ENCODE measurements around the gene SDHAF3. TPM values are rescaled to one million over a fixed set of nuclear protein-coding genes. Genes with fewer than 3 reads are reported as not detected.

The SDHAF3 gene
- total RNA-seq, 3 donors from 2014 or later, result 4.3 to 12.3 (median 8.5) TPM

GRCh38 chr7:97096037-97096436 lies 21.5 kb upstream of the SDHAF3 start:
- H3K9me3 ChIP-seq, result no peaks in the 10 kb centered on the region

DNA sequence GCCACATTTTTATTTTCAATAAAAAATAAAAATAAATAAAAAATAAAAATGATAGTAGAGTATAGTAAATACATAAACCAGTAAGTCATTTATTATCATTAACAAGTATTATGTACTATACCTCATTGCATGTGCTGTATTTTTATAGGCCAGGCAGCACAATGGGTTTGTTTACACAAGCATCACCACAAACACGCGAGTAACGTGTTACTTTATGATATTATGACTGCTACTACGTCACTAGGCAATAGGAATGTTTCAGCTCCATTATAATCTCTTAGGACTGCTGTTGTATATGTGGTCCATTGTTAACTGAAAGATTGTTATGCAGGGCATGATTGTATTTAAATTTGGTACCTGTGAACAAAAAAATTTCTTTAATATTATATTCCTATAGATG lies 20.8 kb upstream of the SDHAF3 start:
- TF ChIP-seq POLR2A (IDR thresholded peaks at IDR 0.05), result no peak
- no peak for TF ChIP-seq POLR2AphosphoS5 (IDR thresholded peaks at IDR 0.05)
- TF ChIP-seq, protein P1, sequence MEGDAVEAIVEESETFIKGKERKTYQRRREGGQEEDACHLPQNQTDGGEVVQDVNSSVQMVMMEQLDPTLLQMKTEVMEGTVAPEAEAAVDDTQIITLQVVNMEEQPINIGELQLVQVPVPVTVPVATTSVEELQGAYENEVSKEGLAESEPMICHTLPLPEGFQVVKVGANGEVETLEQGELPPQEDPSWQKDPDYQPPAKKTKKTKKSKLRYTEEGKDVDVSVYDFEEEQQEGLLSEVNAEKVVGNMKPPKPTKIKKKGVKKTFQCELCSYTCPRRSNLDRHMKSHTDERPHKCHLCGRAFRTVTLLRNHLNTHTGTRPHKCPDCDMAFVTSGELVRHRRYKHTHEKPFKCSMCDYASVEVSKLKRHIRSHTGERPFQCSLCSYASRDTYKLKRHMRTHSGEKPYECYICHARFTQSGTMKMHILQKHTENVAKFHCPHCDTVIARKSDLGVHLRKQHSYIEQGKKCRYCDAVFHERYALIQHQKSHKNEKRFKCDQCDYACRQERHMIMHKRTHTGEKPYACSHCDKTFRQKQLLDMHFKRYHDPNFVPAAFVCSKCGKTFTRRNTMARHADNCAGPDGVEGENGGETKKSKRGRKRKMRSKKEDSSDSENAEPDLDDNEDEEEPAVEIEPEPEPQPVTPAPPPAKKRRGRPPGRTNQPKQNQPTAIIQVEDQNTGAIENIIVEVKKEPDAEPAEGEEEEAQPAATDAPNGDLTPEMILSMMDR (IDR thresholded peaks at IDR 0.05), result no peak
- intact Hi-C loops (cut with DNase I; ENCODE audit: low total_unique reads), result no loop called here
- Histone ChIP-seq H3K36me3 (no peaks in the 10 kb centered on the region), H3K4me3 (no peak overlapping the region), H3K9me3 (no peaks in the 10 kb centered on the region), H3K4me1 (no peaks in the 10 kb centered on the region), H3K27ac (no peak overlapping the region), H3K27me3 (no peaks in the 10 kb centered on the region)
- no peak for DNase-seq (ENCODE audit: low spot score in 2 of 2)

More at GRCh38 chr7:97096037-97096436, 21.5 kb upstream of the SDHAF3 start:
- TF ChIP-seq, protein P1 (IDR thresholded peaks at IDR 0.05), result no peak
- TF ChIP-seq POLR2AphosphoS5 (IDR thresholded peaks at IDR 0.05) (no peak), POLR2A (IDR thresholded peaks at IDR 0.05) (no peak)
- Histone ChIP-seq H3K27me3 (no peaks in the 10 kb centered on the region), H3K27ac (no peak overlapping the region), H3K4me3 (no peak overlapping the region), H3K4me1 (no peaks in the 10 kb centered on the region), H3K36me3 (no peaks in the 10 kb centered on the region)
- DNase-seq (ENCODE audit: low spot score in 2 of 2), result no peak
- intact Hi-C loops (cut with DNase I; ENCODE audit: low total_unique reads), result no loop called here

GRCh38 chr7:97104719-97105238 lies 12.7 kb upstream of the SDHAF3 start:
- intact Hi-C loops (cut with DNase I; ENCODE audit: low total_unique reads), result loop anchor here (5.0 kb wide), 1 partner anchor 88 kb away; no protein-coding TSS in a partner anchor
- H3K4me3 ChIP-seq, result no peak overlapping the region
- H3K27me3 ChIP-seq, result no peaks in the 10 kb centered on the region
- H3K4me1 ChIP-seq, result no peaks in the 10 kb centered on the region
- DNase-seq (ENCODE audit: low spot score in 2 of 2), result peak; percentile 50 to 76
- TF ChIP-seq POLR2AphosphoS5 (IDR thresholded peaks at IDR 0.05) (no peak), POLR2A (IDR thresholded peaks at IDR 0.05) (no peak)
- TF ChIP-seq, protein P1 (IDR thresholded peaks at IDR 0.05), result peak; percentile 24 to 73 (median 51)
- no peaks in the 10 kb centered on the region for H3K36me3 ChIP-seq
- H3K9me3 ChIP-seq, result no peaks in the 10 kb centered on the region
- no peak overlapping the region for H3K27ac ChIP-seq

GRCh38 chr7:97107192-97107800 lies 10.2 kb upstream of the SDHAF3 start:
- intact Hi-C loops (cut with DNase I; ENCODE audit: low total_unique reads), result no loop called here
- Histone ChIP-seq H3K4me1 (no peaks in the 10 kb centered on the region), H3K9me3 (no peaks in the 10 kb centered on the region), H3K36me3 (no peaks in the 10 kb centered on the region), H3K27ac (no peak overlapping the region), H3K4me3 (no peak overlapping the region), H3K27me3 (no peaks in the 10 kb centered on the region)
- DNase-seq (ENCODE audit: low spot score in 2 of 2), result no peak
- no peak for TF ChIP-seq POLR2AphosphoS5 (IDR thresholded peaks at IDR 0.05)
- TF ChIP-seq, protein P1 (IDR thresholded peaks at IDR 0.05), result no peak

GRCh38 chr7:97116308-97116707 lies 1.2 kb upstream of the SDHAF3 start:
- no peaks in the 10 kb centered on the region for H3K27me3 ChIP-seq
- no peaks in the 10 kb centered on the region for H3K36me3 ChIP-seq
- TF ChIP-seq, protein P1 (IDR thresholded peaks at IDR 0.05), result no peak
- TF ChIP-seq POLR2AphosphoS5 (IDR thresholded peaks at IDR 0.05) (no peak), POLR2A (IDR thresholded peaks at IDR 0.05) (no peak)
- H3K9me3 ChIP-seq, result no peaks in the 10 kb centered on the region
- no peak for DNase-seq (ENCODE audit: low spot score in 2 of 2)
- H3K27ac ChIP-seq, result no peak overlapping the region
- H3K4me1 ChIP-seq, result no peaks in the 10 kb centered on the region
- intact Hi-C loops (cut with DNase I; ENCODE audit: low total_unique reads), result no loop called here
- no peak overlapping the region for H3K4me3 ChIP-seq
